Sigmoid colon (tissue), 7 donors: ENCODE measurements around the gene ARHGEF10L. TPM values are rescaled to one million over a fixed set of nuclear protein-coding genes. Genes with fewer than 3 reads are reported as not detected.

Experiments
- DNase-seq: peaks from one replicate; pipeline ENCODE4 v3.0.0-alpha.2; 2019
- H3K27ac ChIP-seq, 4 donors: fragments of 200-600 bp; sonication (generic); one replicate each; pipeline ENCODE4 v1.5.1; 2016 to 2019; ENCODE audit warnings: mild to moderate bottlenecking in 1 of 4
- H3K27me3 ChIP-seq, 3 donors: fragments of 200-600 bp; sonication (generic); one replicate each; pipeline ENCODE4 v1.5.1; 2019; ENCODE audit warnings: mild to moderate bottlenecking in 1 of 3
- H3K36me3 ChIP-seq, 4 donors: fragments of 200-600 bp; sonication (generic); one replicate each; pipeline ENCODE4 v1.5.1; 2016 to 2019
- H3K4me1 ChIP-seq, 4 donors: fragments of 200-600 bp; sonication (generic); one replicate each; pipeline ENCODE4 v1.5.1; 2017 to 2019
- H3K4me3 ChIP-seq, 4 donors: fragments of 200-600 bp; sonication (generic); one replicate each; pipeline ENCODE4 v1.5.1; 2017 to 2019; ENCODE audit warnings: mild to moderate bottlenecking in 2 of 4, moderate library complexity in 1 of 4
- H3K9me3 ChIP-seq, 4 donors: fragments of 200-600 bp in 3 of 4; sonication (generic) in 3 of 4; one replicate each; pipeline versions ENCODE4 v1.5.1 to v1.6.1; 2013 to 2019
- EP300 ChIP-seq, 4 donors: sonication (generic); formaldehyde crosslinking; IDR thresholded peaks; one replicate each; pipeline ENCODE4 v1.6.1; 2017; ENCODE audit warnings: antibody characterized with exemption in 4 of 4
- POLR2A ChIP-seq, 2 donors: fragments of 450-650 bp; IDR thresholded peaks; one replicate each; pipeline ENCODE4 v1.6.1; 2016; ENCODE audit warnings: antibody characterized with exemption in 2 of 2, mild to moderate bottlenecking in 2 of 2, moderate library complexity in 2 of 2
- POLR2AphosphoS5 ChIP-seq, 4 donors: sonication (generic); formaldehyde crosslinking; IDR thresholded peaks; one replicate each; pipeline ENCODE4 v1.6.1; 2017; ENCODE audit warnings: antibody characterized with exemption in 4 of 4
- WGBS, 2 donors: extraction: QIAGEN DNeasy Blood & Tissue Kit; methylation state at CpG; one replicate each; pipeline ENCODE4 v1.1.7; 2013; 5-methylcytosine and 5-hydroxymethylcytosine counted together
- intact Hi-C: fragments of 100-400 bp; cut with DNase I; formaldehyde crosslinking; loops from one replicate; pipeline ENCODE4 v1.15.1; 2023
- polyA plus RNA-seq, 3 donors: library from polyadenylated mRNA; stranded (reverse); fragments of 200-250 nt; gene quantifications; one replicate each; pipeline ENCODE4 v1.2.3, GENCODE V29; 2013
- total RNA-seq, 4 donors: library from RNA; depleted of rRNA; stranded (reverse); fragments of >200 nt; gene quantifications; one replicate each; pipeline ENCODE4 v1.1.0, GENCODE V29; 2016
- TF ChIP-seq, protein P1 (sequence below), 4 experiments: fragments of 450-650 bp in 3 of 4; fragments of 200-600 bp in 1 of 4; IDR thresholded peaks; one replicate each; pipeline ENCODE4 v1.5.1; 2016 to 2019; ENCODE audit warnings: antibody characterized with exemption in 4 of 4, mild to moderate bottlenecking in 3 of 4, moderate library complexity in 2 of 4
- donor health status: healthy with polysubstance abuse.
- donor health status: Bipolar disorder and iron deficiency.
- donor health status: healthy.

The ARHGEF10L gene
- total and polyA plus RNA-seq, 7 donors: 25.0 to 76.2 (median 33.0) TPM

DNA sequence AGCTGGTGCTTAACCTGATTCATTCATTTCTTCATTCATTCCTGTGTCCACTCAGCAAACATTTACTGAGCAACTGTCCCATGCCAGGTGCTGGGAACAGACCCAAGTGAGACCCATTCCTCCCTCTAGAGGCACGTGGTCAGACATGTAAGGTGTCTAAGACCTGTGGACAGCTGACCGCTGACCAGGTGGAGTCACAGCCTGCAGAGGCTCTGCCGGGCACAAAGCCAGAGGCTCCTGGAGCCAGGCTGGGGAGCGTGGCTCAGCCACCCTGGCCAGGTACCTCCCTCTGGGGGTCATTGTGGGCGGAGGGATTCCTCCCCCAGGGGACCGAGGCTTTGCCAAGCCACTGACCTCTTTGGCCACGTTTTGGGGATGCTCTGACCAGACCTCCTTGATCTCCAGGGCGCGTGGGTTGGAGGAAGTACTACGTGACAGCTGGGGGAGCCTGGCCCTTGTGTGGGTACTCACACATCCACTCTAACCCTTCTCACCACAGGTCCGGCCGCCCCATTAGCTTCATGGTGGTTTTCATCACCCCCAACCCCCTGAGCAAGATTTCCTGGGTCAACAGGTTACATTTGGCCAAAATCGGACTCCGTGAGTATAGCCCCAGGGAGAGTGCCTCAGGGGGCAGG lies 100.3 kb downstream of the ARHGEF10L start:
- WGBS, 2 donors: 87 to 90% methylated on average over 14 of the region's 14 CpGs
- Histone ChIP-seq H3K4me3 (no peak overlapping the region), H3K27ac (no peak overlapping the region), H3K4me1 (no peaks in the 10 kb centered on the region), H3K9me3 (no peaks in the 10 kb centered on the region), H3K27me3 (no peaks in the 10 kb centered on the region), H3K36me3 (peaks cover 27 to 97% (median 74%) of the 10 kb centered on the region in 4 donors)
- intact Hi-C loops: no loop called here
- no peak for DNase-seq
- TF ChIP-seq POLR2AphosphoS5 (IDR thresholded peaks at IDR 0.05): no peak

DNA sequence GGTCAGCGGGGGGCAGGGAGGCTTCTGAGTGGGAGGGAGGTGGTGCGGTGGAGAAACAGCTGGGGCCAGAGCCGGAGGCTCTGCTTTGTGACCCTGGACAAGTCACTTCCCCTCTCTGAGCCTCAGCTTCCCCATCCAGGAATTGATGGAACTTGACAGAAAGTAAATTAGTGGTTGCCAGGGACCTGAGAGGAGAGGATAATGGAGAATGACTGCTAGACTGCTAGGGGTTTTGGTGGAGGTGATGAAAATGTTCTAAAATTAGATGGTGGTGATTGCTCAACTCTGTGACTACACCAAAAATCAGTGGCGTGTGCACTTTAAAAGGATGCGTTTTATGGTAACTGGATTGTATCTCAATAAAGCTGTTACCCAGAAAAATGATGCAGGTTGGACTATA lies 100.9 kb downstream of the ARHGEF10L start:
- intact Hi-C loops: no loop called here
- no peaks in the 10 kb centered on the region for H3K27me3 ChIP-seq
- H3K9me3 ChIP-seq: no peaks in the 10 kb centered on the region
- WGBS, 2 donors: 83 to 86% methylated on average over 5 of the region's 5 CpGs
- H3K36me3 ChIP-seq: peaks cover 24 to 96% (median 68%) of the 10 kb centered on the region in 4 donors
- H3K27ac ChIP-seq: no peak overlapping the region
- H3K4me3 ChIP-seq: no peak overlapping the region
- no peak for TF ChIP-seq EP300 (IDR thresholded peaks at IDR 0.05)
- TF ChIP-seq, protein P1, sequence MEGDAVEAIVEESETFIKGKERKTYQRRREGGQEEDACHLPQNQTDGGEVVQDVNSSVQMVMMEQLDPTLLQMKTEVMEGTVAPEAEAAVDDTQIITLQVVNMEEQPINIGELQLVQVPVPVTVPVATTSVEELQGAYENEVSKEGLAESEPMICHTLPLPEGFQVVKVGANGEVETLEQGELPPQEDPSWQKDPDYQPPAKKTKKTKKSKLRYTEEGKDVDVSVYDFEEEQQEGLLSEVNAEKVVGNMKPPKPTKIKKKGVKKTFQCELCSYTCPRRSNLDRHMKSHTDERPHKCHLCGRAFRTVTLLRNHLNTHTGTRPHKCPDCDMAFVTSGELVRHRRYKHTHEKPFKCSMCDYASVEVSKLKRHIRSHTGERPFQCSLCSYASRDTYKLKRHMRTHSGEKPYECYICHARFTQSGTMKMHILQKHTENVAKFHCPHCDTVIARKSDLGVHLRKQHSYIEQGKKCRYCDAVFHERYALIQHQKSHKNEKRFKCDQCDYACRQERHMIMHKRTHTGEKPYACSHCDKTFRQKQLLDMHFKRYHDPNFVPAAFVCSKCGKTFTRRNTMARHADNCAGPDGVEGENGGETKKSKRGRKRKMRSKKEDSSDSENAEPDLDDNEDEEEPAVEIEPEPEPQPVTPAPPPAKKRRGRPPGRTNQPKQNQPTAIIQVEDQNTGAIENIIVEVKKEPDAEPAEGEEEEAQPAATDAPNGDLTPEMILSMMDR (IDR thresholded peaks at IDR 0.05): no peak
- TF ChIP-seq POLR2A (IDR thresholded peaks at IDR 0.05): no peak
- TF ChIP-seq POLR2AphosphoS5 (IDR thresholded peaks at IDR 0.05): no peak
- no peaks in the 10 kb centered on the region for H3K4me1 ChIP-seq
- DNase-seq: no peak

DNA sequence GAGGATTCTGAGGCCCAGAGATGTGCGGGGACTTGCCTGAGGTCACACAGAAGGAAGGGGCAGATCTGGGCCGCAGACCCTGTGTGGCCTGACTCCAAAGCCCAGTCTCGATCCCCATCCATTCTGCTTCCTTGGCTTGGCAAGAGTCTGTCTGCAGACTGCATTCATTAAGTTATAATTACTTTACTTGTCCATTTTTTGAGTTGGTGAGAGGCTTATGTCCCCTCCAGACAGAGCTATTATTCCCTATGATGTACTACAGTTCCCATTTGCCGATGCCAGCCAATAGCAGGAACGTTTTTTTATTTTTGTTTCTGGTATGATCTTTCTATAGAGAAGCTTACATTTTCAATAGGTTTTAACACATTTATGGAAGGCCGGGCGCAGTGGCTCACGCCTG lies 101.5 kb downstream of the ARHGEF10L start:
- Histone ChIP-seq H3K27ac (no peak overlapping the region), H3K4me1 (no peaks in the 10 kb centered on the region), H3K9me3 (no peaks in the 10 kb centered on the region), H3K36me3 (peaks cover 24 to 96% (median 62%) of the 10 kb centered on the region in 4 donors), H3K27me3 (no peaks in the 10 kb centered on the region), H3K4me3 (no peak overlapping the region)
- TF ChIP-seq POLR2AphosphoS5 (IDR thresholded peaks at IDR 0.05) (no peak), EP300 (IDR thresholded peaks at IDR 0.05) (no peak), POLR2A (IDR thresholded peaks at IDR 0.05) (no peak)
- TF ChIP-seq, protein P1 (IDR thresholded peaks at IDR 0.05): no peak
- no peak for DNase-seq
- intact Hi-C loops: no loop called here
- WGBS, 2 donors: 89 to 90% methylated on average over 8 of the region's 8 CpGs

DNA sequence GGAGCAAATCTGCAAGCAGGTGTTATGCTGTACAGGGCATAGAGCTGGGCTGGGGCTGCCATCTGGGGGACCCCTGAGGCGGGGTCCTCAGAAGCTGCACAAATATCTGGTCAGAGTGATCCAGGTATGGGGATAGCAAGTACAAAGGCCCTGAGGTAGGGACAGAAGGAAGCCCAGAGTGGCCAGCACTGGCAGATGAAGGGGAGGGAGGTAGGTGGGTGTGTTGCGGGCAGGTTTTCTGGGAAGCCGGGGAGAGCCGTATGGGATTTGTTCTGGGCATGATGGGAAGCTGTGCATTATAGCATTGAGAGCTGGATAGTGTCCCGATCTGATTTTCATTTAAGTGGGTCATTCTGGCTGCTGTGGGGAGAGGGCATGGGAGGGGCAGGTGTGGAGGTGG lies 102.7 kb downstream of the ARHGEF10L start:
- H3K27ac ChIP-seq: no peak overlapping the region
- no peaks in the 10 kb centered on the region for H3K27me3 ChIP-seq
- 79 to 93% methylated on average over 5 of the region's 5 CpGs for WGBS, 2 donors
- H3K4me3 ChIP-seq: no peak overlapping the region
- DNase-seq: no peak
- TF ChIP-seq EP300 (IDR thresholded peaks at IDR 0.05) (no peak), POLR2A (IDR thresholded peaks at IDR 0.05) (no peak), POLR2AphosphoS5 (IDR thresholded peaks at IDR 0.05) (no peak)
- TF ChIP-seq, protein P1 (IDR thresholded peaks at IDR 0.05): no peak
- intact Hi-C loops: no loop called here
- peaks cover 19 to 90% (median 54%) of the 10 kb centered on the region in 4 donors for H3K36me3 ChIP-seq
- no peaks in the 10 kb centered on the region for H3K9me3 ChIP-seq
- no peaks in the 10 kb centered on the region for H3K4me1 ChIP-seq

DNA sequence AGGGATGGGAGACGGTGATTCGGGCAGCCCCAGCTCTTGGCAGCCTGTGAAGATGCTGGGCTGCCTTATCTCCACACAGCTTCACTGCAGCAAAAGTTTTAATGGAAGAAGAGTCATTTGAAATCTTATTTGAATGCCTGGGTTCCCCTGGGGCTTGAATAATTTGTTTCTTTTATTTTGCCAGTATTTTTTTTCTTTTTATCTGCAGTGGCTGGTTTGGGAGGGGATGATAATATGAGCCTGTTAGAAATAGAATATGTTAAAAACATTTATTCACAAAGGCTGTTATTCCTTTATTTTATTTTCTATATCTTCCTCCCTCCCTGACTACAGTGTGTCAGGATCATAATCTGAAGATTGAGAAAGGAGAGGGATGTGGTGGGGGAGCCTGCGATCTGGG lies 103.4 kb downstream of the ARHGEF10L start:
- intact Hi-C loops: no loop called here
- no peak for DNase-seq
- WGBS, 2 donors: 87 to 93% methylated on average over 3 of the region's 3 CpGs
- H3K36me3 ChIP-seq: peaks cover 17 to 84% (median 47%) of the 10 kb centered on the region in 4 donors
- H3K27me3 ChIP-seq: no peaks in the 10 kb centered on the region
- no peak overlapping the region for H3K4me3 ChIP-seq
- peaks cover 0 to 3% (median under 1%) of the 10 kb centered on the region in 4 donors for H3K4me1 ChIP-seq
- no peak overlapping the region for H3K27ac ChIP-seq
- no peak for TF ChIP-seq EP300 (IDR thresholded peaks at IDR 0.05)
- TF ChIP-seq, protein P1 (IDR thresholded peaks at IDR 0.05): no peak
- no peak for TF ChIP-seq POLR2AphosphoS5 (IDR thresholded peaks at IDR 0.05)
- no peak for TF ChIP-seq POLR2A (IDR thresholded peaks at IDR 0.05)
- no peaks in the 10 kb centered on the region for H3K9me3 ChIP-seq
